Measurements from ENCODE around the gene STEAP3.
"Not testable (repeated sequence)": the region's sequence is repeated elsewhere in the genome, so short reads cannot be mapped to it uniquely, and the experiment has no call there.

STEAP3 gene

DNA sequence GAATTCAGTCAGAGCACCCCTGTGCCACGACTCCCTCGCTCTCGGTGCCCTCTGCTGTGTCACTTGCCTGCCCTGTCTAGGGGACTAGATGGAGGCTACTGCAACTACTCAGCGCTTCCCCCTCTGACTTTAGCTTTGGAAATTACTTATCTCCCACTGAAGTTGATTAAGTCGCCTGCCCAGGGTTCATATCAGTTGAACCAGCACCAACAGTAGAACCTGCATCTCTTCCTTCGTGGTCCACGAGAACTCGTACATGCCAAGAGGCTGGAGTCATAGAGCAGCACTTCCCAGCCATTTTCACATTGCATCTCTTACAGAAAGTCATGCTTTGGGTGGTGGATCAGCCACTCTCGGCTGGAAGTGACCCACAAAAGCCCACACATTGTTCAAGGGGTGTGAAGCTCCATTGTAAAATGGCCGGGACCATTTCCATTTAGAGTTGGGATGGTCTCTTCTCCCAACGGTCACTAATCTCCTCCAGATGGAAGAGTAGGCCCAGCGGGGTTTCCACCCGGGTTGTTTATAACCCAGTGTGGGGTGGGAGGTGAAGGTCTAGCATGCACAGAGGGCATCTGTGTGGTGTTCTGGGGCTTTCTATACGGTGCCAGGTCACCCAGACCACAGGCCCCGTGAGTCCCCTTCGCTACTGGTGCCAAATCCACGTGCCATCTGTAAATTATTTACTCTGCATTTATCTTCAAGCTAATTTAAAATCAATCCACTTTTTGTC is 38.0 kb downstream of the STEAP3 start:
- no peak for DNase-seq (ENCODE audit: low read depth)

DNA sequence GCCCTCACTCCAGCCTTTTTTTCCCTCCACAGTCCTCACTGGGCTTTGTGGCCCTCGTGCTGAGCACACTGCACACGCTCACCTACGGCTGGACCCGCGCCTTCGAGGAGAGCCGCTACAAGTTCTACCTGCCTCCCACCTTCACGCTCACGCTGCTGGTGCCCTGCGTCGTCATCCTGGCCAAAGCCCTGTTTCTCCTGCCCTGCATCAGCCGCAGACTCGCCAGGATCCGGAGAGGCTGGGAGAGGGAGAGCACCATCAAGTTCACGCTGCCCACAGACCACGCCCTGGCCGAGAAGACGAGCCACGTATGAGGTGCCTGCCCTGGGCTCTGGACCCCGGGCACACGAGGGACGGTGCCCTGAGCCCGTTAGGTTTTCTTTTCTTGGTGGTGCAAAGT is 39.4 kb downstream of the STEAP3 start:
- no peak for DNase-seq (ENCODE audit: low read depth)

DNA sequence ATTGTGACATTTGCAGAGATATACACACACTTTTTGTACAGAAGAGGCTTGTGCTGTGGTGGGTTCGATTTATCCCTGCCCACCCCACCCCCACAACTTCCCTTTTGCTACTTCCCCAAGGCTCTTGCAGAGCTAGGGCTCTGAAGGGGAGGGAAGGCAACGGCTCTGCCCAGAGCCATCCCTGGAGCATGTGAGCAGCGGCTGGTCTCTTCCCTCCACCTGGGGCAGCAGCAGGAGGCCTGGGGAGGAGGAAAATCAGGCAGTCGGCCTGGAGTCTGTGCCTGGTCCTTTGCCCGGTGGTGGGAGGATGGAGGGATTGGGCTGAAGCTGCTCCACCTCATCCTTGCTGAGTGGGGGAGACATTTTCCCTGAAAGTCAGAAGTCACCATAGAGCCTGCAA is 40.0 kb downstream of the STEAP3 start:
- DNase-seq (ENCODE audit: low read depth), result no peak

DNA sequence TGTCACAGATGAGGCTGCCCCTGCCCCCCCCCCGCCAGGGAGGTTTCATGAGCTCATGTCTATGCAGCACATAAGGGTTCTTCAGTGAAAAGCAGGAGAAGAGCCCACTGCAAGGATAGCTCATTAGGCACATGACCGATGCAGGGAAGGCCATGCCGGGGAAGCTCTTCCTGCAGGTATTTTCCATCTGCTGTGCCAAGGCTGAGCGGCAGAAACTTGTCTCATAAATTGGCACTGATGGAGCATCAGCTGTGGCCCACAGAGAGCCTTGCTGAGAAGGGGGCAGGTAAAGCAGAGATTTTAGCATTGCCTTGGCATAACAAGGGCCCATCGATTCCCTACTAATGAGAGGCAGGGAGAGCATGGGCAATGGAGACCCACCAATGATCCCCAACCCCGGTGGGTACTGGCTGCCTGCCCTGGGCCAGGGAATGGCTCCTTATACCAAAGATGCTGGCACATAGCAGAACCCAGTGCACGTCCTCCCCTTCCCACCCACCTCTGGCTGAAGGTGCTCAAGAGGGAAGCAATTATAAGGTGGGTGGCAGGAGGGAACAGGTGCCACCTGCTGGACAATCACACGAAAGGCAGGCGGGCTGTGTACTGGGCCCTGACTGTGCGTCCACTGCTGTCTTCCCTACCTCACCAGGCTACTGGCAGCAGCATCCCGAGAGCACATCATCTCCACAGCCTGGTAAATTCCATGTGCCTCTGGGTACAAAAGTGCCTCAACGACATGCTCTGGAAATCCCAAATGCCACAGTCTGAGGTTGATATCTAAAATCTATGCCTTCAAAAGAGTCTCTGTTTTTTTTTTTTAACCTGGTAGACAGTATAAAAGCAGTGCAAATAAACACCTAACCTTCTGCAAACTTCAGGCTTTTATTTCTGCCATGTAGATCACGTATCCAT is 41.4 kb downstream of the STEAP3 start:
- DNase-seq (ENCODE audit: low read depth), result no peak

DNA sequence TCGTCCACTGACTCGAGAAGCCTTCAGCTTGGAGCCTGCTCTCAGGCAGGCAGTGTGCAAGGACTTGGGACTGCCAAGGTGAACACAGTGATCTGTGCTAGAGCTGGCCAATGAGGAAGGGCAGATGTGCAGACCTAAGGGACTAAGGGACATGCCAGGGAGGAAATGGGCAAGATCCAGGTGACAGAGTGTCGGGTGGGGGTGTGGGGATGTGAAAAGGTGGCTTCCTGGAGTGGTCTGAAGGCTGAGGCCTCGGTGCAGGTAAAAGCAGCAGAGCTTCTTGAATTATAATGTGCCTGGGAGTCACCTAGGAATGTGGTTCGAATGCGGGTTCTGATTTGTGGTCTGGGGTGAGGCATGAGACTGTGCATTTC is 42.0 kb downstream of the STEAP3 start:
- no peak for DNase-seq (ENCODE audit: low read depth)

DNA sequence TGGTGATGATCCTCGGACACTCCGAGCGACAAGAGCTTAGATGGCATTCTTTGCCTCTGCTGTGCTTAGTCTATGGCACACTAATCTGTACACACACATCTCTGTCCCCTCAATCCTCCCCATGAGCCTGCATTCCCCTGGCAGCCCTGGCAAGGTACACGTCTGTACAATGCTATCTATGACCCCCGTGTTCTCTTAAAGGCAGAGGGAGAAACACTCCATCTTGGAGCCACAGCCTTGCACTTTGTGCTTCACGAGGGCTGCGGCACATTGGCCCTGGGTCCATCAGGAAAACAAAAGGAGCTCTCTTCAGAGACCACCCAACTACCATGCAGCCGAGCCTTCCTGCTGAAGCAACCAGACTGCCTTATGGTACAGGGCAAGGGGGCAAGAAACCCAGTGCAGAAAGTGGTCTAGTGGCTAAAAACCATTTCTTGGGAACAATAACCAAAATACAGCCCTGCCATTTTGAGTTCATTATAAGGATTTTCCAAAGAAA is 42.5 kb downstream of the STEAP3 start:
- DNase-seq (ENCODE audit: low read depth), result no peak

DNA sequence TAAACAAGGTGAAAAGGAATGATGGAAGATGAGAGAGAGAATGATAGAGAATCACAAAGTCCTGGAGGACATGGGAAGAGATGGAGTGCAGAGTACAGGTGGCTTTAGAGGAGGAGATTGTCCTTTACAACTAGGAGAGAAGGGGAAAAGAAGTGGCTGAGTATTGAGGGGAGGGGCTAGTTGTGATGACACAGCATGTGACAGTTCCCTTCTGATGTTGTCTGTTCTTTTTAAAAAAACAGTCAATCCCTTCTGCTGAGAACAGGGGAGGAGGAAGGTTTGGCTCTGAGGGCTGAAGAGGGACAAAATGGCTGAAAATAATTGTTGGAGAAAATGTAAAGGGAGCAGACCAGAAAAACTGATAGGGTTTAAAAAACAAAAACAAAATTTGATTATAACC is 44.0 kb downstream of the STEAP3 start:
- no peak for DNase-seq (ENCODE audit: low read depth)

DNA sequence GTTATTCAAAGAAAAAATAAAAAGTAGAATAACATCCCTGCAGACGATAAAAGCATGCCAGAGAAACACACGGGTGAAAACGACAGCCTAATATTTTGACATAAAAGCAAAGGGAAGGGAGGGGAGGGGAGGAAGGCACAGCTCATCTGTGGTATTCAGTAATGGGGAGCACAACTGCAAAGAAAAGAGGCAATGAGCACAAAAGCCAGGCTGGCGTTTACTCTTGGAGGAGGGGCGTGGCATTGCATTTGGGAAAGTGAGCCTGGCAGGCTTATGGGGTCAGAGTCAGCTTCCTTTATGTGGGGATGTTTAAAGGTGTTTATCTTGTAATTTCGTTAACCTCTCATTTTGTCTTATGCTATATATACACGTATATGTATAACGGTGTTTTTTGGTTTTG is 53.2 kb downstream of the STEAP3 start:
- no peak for DNase-seq (ENCODE audit: low read depth)

DNA sequence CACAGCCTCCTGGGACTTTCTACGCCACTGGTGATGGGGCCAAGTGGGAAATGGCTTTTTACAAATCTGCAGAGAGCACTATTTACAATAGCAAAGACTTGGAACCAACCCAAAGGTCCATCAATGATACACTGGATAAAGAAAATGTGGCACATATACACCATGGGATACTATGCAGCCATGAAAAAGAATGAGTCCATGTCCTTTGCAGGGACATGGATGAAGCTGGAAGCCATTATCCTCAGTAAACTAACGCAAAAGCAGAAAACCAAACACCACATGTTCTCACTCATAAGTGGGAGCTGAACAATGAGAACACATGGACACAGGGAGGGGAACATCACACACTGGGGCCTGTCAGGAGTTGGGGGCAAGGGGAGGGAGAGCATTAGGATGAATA is 54.8 kb downstream of the STEAP3 start:
- DNase-seq (ENCODE audit: low read depth), result not testable (repeated sequence)

DNA sequence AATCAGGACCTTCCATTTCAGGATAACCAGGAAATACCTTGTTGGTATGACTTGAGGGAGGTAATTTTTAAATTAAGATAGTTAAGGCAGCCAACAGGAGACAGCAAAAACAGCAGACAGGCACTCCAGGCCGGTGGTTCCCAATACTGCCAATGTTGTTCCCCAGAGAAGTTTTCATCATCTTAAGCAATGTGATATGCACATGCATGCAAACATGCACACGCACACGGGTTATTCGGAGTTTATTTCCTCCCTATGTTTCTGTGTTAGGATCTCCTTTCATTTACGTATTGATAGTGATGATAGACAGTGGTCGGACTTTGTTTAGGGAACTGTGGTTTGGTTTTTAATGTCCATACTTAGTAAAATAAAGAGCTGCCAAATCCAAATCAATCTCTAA is 55.3 kb downstream of the STEAP3 start:
- no peak for DNase-seq (ENCODE audit: low read depth)

DNA sequence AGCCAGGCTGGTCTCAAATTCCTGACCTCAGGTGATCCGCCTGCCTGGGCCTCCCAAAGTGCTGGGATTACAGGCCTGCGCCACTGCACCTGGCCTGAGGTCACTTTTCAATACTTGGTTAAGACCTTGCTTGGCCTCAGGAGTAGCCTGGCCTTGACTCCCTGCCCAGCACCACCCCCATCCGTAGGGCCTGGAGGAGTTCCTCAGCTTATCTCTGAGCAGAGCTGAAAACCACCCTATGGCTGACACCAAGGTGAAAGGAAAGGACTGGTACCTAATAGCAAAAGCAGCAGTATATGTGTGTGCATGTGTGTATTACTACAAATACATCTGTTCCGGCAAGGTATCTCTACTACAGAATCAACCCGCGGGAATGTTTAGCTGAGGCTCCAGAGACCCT is 56.0 kb downstream of the STEAP3 start:
- no peak for DNase-seq (ENCODE audit: low read depth)

DNA sequence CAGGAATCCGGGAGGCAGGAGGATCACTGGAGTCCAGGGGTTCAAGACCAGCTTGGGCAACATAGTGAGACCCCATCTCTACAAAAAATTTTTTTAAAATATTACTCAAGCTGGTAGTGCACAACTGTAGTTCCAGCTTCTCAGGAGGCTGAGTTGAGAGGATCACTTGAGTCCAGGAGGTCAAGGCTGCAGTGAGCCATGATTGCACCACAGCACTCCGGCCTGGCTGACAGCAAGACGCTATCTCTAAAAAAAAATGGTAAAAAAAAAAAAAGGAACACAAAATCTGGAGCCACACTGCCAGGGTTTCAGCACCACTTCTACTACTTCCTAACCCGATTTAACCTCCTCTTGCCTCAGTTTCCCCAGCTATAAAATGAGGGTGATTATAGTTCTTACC is 57.0 kb downstream of the STEAP3 start:
- no peak for DNase-seq (ENCODE audit: low read depth)

DNA sequence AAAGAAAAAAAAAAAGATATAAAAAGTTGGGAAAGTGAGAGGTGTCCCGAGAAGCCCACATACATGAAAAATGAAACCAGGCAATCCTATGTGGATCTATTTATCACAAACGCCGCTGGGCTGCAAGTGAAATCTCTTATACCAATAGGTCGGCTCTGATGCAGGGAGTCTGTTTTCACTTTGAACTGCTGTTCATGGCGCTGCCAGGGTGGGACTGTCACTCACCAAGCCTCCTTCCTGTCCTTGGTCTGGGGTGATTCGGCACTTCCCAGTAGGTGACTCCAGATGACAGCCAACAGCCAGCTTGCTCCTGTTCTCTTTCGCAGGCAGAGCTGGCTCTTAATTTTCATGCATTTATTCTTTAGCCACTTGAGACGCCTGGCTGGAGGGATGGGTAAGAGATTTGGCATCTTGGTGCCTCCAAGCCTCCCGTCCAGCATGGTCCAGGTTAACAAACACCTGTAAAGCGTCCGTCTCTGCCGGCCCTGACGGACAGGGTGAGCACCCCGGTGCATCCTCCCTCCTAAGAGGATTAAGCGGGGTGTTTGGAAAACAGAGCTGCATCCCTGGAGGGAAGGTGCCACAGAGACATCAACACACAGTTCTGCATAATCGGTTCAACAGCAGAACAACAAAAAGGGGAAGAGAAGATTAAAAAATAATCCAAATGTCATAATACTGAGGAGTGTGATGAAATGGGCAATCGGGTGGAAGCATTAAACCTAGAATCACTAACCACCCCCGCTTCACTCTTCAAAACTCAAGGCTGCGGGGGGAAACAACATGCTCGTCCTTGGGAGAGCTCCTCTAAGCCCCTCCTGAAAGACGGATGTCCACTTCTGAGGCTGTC is 58.7 kb downstream of the STEAP3 start:
- no peak for DNase-seq (ENCODE audit: low read depth)

DNA sequence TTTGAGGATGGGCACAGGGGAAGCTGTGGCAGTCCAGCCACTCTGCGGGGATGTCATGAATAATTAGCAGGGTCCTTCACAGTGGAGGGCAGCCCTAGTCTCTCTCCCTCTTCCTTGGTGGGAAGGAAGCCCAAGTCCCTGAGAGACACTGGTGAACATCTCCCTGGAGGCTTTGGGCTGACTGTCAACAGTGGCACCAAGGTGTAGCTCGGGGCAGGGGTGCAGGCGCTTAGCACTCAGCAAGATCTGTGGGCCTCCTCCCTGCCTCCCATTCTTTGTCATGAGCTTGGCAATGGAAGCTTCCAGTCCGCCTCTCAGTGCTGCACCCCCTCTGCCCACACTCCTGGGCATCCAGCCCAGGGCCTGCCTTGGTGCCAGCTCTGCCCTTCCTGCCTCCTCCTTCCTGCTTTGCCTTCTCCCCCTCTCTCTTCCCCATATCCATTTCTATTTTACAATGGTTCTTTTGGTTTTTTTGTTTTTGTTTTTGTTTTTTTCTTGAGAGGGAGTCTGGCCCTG is 59.4 kb downstream of the STEAP3 start:
- DNase-seq (ENCODE audit: low read depth), result no peak

DNA sequence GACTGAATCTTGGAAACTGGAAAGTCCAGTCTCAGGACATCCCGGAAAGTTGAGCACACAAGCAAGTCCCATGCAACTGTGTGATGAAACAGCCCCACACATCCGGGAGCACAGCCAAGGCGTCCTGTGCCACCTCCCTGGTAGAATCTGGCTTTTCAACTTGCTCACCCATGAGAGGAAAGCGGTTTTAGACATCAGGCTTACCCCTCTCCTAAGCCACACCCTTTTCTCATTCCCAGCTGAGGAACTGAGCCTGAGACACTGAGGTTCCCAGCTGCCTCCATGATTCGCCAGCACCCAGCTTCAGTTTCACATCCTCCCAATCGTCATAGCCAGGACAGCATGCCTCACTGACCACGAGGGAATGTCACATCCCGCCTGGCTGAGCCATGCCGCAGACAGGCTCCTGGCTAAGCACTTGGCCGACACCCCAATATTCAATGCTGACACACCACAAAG is 60.3 kb downstream of the STEAP3 start:
- DNase-seq (ENCODE audit: low read depth), result peak; percentile 92

DNA sequence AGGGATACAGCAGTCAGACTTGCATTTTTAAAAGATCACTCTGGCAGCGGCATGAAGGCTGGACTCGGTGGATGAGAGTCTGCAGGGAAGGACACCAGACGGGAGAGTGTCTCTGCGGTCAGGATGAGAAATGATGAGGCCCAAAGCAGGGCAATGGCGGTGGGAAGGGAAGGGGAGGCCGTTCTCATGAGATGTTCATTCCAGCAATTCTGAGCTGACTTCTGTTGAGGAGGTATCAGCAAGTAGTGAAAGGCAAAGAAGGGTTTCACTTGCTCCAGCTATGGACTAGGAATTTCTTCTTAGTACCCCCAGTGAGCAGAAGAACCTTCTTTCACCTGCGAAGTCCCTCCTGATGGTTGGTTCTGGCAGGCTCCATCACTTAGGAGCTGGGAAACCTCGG is 63.0 kb downstream of the STEAP3 start:
- DNase-seq (ENCODE audit: low read depth), result no peak

DNA sequence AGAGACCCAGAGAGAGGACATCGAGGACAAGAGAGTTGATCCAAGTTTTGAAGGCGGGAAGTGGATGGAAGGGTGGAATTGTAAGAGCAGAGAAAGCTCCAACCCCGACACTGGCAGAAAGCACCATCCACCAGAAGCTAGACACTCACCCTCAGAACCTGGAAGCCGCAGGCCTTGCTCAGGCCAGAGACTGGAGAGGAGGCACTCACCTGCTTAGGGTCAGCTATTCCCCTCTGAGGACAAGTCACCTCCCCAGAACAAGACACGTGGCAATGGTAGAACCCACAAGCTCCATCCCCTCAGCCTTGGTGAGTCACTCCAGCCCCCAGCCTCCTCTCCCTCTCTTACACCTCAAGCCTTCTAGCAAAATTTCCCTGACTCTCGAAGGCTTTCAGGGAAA is 64.9 kb downstream of the STEAP3 start:
- no peak for DNase-seq (ENCODE audit: low read depth)

DNA sequence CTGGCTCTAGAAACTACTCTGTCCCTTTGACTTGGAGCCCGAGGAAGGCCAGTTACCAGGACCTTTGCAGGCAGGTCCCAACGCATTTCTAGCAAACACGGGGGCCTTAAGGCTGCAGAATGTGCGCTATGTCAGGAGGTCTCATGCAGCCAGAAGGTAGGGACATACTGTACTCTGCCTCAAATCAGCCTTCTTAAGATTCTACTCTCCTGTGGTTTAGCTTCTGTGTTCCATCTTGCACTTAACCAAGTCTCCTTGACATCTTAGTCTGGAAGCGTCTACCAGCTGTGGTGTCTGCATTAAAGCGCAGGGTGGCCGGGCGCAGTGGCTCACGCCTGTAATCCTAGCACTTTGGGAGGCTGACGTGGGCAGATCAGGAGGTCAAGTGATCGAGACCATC is 65.5 kb downstream of the STEAP3 start:
- no peak for DNase-seq (ENCODE audit: low read depth)

DNA sequence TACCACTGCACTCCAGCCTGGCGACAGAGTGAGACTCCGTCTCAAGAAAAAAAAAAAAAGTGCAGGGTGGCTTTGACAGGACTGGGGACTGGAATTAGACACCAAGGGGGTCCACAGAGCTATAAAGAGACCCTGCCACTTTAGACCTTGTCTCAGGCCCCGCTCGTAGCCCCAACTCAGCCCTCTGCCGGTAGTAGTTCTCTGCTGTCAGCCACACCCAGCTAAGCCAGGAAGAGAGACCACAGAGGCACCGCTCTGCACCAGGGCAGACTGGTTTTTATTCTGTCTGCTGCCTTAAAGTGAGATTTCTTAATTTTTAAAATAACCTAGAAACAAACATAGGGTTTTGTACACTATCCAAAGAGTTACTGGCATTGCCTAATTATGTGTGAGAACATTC is 66.0 kb downstream of the STEAP3 start:
- no peak for DNase-seq (ENCODE audit: low read depth)

DNA sequence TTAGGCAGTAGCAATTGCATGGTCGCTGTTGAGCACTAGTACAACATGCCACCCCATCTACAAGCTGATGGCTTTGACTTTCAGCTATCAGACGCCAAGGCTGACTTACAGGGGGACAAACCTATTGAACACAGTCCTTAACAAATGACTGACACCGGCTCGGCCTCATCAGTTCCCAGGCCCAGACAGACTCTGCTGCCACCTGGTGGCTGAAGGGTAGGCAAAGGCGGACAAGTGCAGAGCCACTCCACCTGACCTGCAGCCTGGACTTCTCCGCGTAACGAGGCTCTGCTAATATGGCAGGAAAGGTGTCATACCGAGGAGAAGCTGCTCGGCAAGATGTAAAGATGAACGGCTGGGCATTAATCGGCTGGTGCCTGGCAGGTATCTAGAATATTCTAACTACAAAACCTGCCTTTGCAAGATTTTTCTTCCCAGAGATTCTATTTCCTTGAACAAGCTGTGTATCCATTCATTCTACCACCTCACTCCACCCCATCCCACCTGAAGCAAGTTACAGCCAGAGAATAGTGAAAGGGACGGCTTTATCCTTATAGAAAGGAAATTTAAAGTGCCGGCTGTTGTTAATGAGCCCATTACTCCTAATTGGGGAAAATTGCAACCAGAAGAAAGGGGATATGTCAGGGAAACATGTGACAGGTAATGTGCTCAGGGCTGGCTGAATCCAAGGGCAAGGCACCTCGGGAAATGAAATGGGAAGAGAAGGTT is 67.4 kb downstream of the STEAP3 start:
- peak; percentile 41 for DNase-seq (ENCODE audit: low read depth)

DNA sequence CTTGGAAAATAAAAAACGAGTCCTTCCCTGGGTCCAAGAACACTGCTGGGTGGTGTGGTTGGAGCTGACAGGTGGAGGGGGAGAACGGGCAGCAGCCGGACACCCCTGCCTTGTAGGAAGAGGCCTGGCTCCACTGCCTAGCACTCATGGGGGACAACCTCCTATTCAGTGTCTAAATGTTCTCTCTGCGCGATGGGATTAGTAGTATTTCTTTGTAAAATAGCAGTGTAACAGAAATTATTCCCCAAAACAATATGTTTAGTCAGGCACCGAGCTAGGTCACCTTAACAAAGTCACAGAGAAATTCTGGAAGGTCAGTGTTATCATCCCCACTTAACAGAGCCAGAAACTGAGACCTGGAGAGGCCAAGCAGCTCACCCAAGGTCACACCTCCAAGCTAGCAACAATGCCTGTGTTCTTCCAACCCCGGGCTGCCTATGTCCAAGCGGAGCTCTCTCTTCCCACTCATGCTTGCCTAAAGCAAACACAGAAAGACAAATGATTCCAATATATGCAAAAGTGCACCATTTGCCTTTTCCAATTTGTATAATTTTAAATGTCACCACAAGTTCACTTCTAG is 68.0 kb downstream of the STEAP3 start:
- DNase-seq (ENCODE audit: low read depth), result no peak
